ENCODE results near the gene FPR1. TPM values are rescaled to one million over a fixed set of nuclear protein-coding genes. Genes with fewer than 3 reads are reported as not detected.

FPR1 gene
- total and polyA plus RNA-seq, 3 experiments from 2014 or later, result not detected

- Histone ChIP-seq H3K4me3 (ENCODE audit: low read length) (no peak overlapping the region), H3K4me1 (ENCODE audit: insufficient read depth, low read length) (no peaks in the 10 kb centered on the region), H3K27me3 (ENCODE audit: insufficient read depth, low read length, poor library complexity, severe bottlenecking) (no peaks in the 10 kb centered on the region), H3K27ac (ENCODE audit: low read depth, low read length) (no peak overlapping the region), H3K9me3 (ENCODE audit: low read length) (no peaks in the 10 kb centered on the region), H3K36me3 (ENCODE audit: insufficient read depth, low read length) (no peaks in the 10 kb centered on the region)
- H3K36me3 Mint-ChIP-seq, result no peaks in the 10 kb centered on the region
- DNase-seq, result no peak
- no peak overlapping the region for H3K4me3 Mint-ChIP-seq
- H3K9me3 Mint-ChIP-seq, result peaks cover 0 to 21% (median 7%) of the 10 kb centered on the region in 5 donors
- peaks cover 22 to 49% of the 10 kb centered on the region in 2 donors for H3K27me3 Mint-ChIP-seq
- ChIA-PET POLR2A (no interaction called here), CTCF (no interaction called here)
- peaks cover 0 to under 1% (median 0%) of the 10 kb centered on the region in 3 donors for H3K4me1 Mint-ChIP-seq
- H3K27ac Mint-ChIP-seq, result no peak overlapping the region
These were observed 21.3 kb upstream of the FPR1 start for GRCh38 chr19:51772977-51773376.

- Histone ChIP-seq H3K27ac (ENCODE audit: low read depth, low read length) (no peak overlapping the region), H3K9me3 (ENCODE audit: low read length) (no peaks in the 10 kb centered on the region), H3K4me3 (ENCODE audit: low read length) (no peak overlapping the region), H3K36me3 (ENCODE audit: insufficient read depth, low read length) (no peaks in the 10 kb centered on the region), H3K4me1 (ENCODE audit: insufficient read depth, low read length) (no peaks in the 10 kb centered on the region), H3K27me3 (ENCODE audit: insufficient read depth, low read length, poor library complexity, severe bottlenecking) (no peaks in the 10 kb centered on the region)
- Mint-ChIP-seq H3K36me3 (no peaks in the 10 kb centered on the region), H3K4me1 (no peaks in the 10 kb centered on the region), H3K9me3 (peaks cover 0 to 19% (median 6%) of the 10 kb centered on the region in 5 donors), H3K27me3 (peaks cover 14 to 41% of the 10 kb centered on the region in 2 donors), H3K27ac (no peak overlapping the region), H3K4me3 (no peak overlapping the region)
- DNase-seq, result no peak
- ChIA-PET POLR2A (no interaction called here), CTCF (no interaction called here)
These were observed 19.9 kb upstream of the FPR1 start for GRCh38 chr19:51771376-51772130.

GRCh38 chr19:51766461-51766860 is 14.8 kb upstream of the FPR1 start:
- Histone ChIP-seq H3K36me3 (ENCODE audit: insufficient read depth, low read length) (no peaks in the 10 kb centered on the region), H3K27ac (ENCODE audit: low read depth, low read length) (no peak overlapping the region), H3K9me3 (ENCODE audit: low read length) (no peaks in the 10 kb centered on the region), H3K27me3 (ENCODE audit: insufficient read depth, low read length, poor library complexity, severe bottlenecking) (no peaks in the 10 kb centered on the region), H3K4me1 (ENCODE audit: insufficient read depth, low read length) (no peaks in the 10 kb centered on the region), H3K4me3 (ENCODE audit: low read length) (no peak overlapping the region)
- Mint-ChIP-seq H3K9me3 (peaks cover 5 to 21% (median 10%) of the 10 kb centered on the region in 5 donors), H3K36me3 (peaks cover 0 to 3% (median 0%) of the 10 kb centered on the region in 3 donors), H3K27ac (no peak overlapping the region), H3K4me3 (no peak overlapping the region), H3K27me3 (peaks cover 12 to 40% of the 10 kb centered on the region in 2 donors), H3K4me1 (no peaks in the 10 kb centered on the region)
- ChIA-PET POLR2A (no interaction called here), CTCF (no interaction called here)
- DNase-seq, result no peak

- H3K4me3 Mint-ChIP-seq, result no peak overlapping the region
- ChIA-PET CTCF (no interaction called here), POLR2A (no interaction called here)
- Histone ChIP-seq H3K4me1 (ENCODE audit: insufficient read depth, low read length) (no peaks in the 10 kb centered on the region), H3K4me3 (ENCODE audit: low read length) (no peak overlapping the region), H3K36me3 (ENCODE audit: insufficient read depth, low read length) (no peaks in the 10 kb centered on the region), H3K9me3 (ENCODE audit: low read length) (no peaks in the 10 kb centered on the region), H3K27me3 (ENCODE audit: insufficient read depth, low read length, poor library complexity, severe bottlenecking) (no peaks in the 10 kb centered on the region), H3K27ac (ENCODE audit: low read depth, low read length) (no peak overlapping the region)
- no peaks in the 10 kb centered on the region for H3K4me1 Mint-ChIP-seq
- DNase-seq, result no peak
- peaks cover 12 to 35% of the 10 kb centered on the region in 2 donors for H3K27me3 Mint-ChIP-seq
- H3K9me3 Mint-ChIP-seq, result peaks cover 5 to 24% (median 10%) of the 10 kb centered on the region in 5 donors
- no peak overlapping the region for H3K27ac Mint-ChIP-seq
- H3K36me3 Mint-ChIP-seq, result peaks cover 0 to 3% (median 0%) of the 10 kb centered on the region in 3 donors
These were observed 13.4 kb upstream of the FPR1 start for GRCh38 chr19:51765086-51765485.

- H3K4me3 ChIP-seq (ENCODE audit: low read length), result no peak overlapping the region
- H3K4me1 Mint-ChIP-seq, result no peaks in the 10 kb centered on the region
These were observed 10.0 kb upstream of the FPR1 start for GRCh38 chr19:51761696-51762095.

GRCh38 chr19:51760697-51761356 is 9.1 kb upstream of the FPR1 start, which contains the start of gene FPR2:
TSS of gene FPR2 (plus strand) at chr19:51761180. CDS start at chr19:51768659, 7,479 bp downstream.
- no peaks in the 10 kb centered on the region for H3K9me3 ChIP-seq (ENCODE audit: low read length)
- Mint-ChIP-seq H3K27me3 (peaks cover 12 to 34% of the 10 kb centered on the region in 2 donors), H3K27ac (no peak within 1 kb of the TSS), H3K9me3 (peaks cover 11 to 26% (median 20%) of the 10 kb centered on the region in 5 donors), H3K36me3 (peaks cover 0 to 3% (median 0%) of the 10 kb centered on the region in 3 donors), H3K4me1 (no peaks in the 10 kb centered on the region), H3K4me3 (no peak within 1 kb of the TSS)
- ChIA-PET CTCF (no interaction called here), POLR2A (no interaction called here)
- no peak within 1 kb of the TSS for H3K27ac ChIP-seq (ENCODE audit: low read depth, low read length)
- no peaks in the 10 kb centered on the region for H3K36me3 ChIP-seq (ENCODE audit: insufficient read depth, low read length)
- H3K4me3 ChIP-seq (ENCODE audit: low read length), result no peak within 1 kb of the TSS
- no peaks in the 10 kb centered on the region for H3K4me1 ChIP-seq (ENCODE audit: insufficient read depth, low read length)
- DNase-seq, result no peak
- no peaks in the 10 kb centered on the region for H3K27me3 ChIP-seq (ENCODE audit: insufficient read depth, low read length, poor library complexity, severe bottlenecking)

More at GRCh38 chr19:51761696-51762095, 10.0 kb upstream of the FPR1 start:
- DNase-seq, result no peak
- no peaks in the 10 kb centered on the region for H3K4me1 ChIP-seq (ENCODE audit: insufficient read depth, low read length)
- no peak overlapping the region for H3K27ac Mint-ChIP-seq
- ChIA-PET POLR2A (no interaction called here), CTCF (no interaction called here)
- no peaks in the 10 kb centered on the region for H3K27me3 ChIP-seq (ENCODE audit: insufficient read depth, low read length, poor library complexity, severe bottlenecking)
- peaks cover 10 to 38% of the 10 kb centered on the region in 2 donors for H3K27me3 Mint-ChIP-seq
- H3K9me3 Mint-ChIP-seq, result peaks cover 10 to 23% (median 20%) of the 10 kb centered on the region in 5 donors
- no peaks in the 10 kb centered on the region for H3K36me3 ChIP-seq (ENCODE audit: insufficient read depth, low read length)
- H3K36me3 Mint-ChIP-seq, result peaks cover 0 to 3% (median 0%) of the 10 kb centered on the region in 3 donors
- H3K27ac ChIP-seq (ENCODE audit: low read depth, low read length), result no peak overlapping the region
- H3K4me3 Mint-ChIP-seq, result no peak overlapping the region
- no peaks in the 10 kb centered on the region for H3K9me3 ChIP-seq (ENCODE audit: low read length)

- Histone ChIP-seq H3K27ac (ENCODE audit: low read depth, low read length) (no peak overlapping the region), H3K4me1 (ENCODE audit: insufficient read depth, low read length) (no peaks in the 10 kb centered on the region), H3K27me3 (ENCODE audit: insufficient read depth, low read length, poor library complexity, severe bottlenecking) (no peaks in the 10 kb centered on the region), H3K9me3 (ENCODE audit: low read length) (no peaks in the 10 kb centered on the region), H3K4me3 (ENCODE audit: low read length) (no peak overlapping the region), H3K36me3 (ENCODE audit: insufficient read depth, low read length) (no peaks in the 10 kb centered on the region)
- Mint-ChIP-seq H3K9me3 (peaks cover 6 to 18% (median 10%) of the 10 kb centered on the region in 5 donors), H3K27ac (no peak overlapping the region), H3K4me3 (no peak overlapping the region), H3K27me3 (peaks cover 8 to 9% of the 10 kb centered on the region in 2 donors), H3K4me1 (no peaks in the 10 kb centered on the region), H3K36me3 (peaks cover 0 to 5% (median 0%) of the 10 kb centered on the region in 3 donors)
- CTCF ChIA-PET, result no interaction called here
- no peak for DNase-seq
- POLR2A ChIA-PET, result no interaction called here
These were observed 3.9 kb upstream of the FPR1 start for GRCh38 chr19:51755571-51755970.

GRCh38 chr19:51754770-51755169 is 3.1 kb upstream of the FPR1 start:
- Mint-ChIP-seq H3K9me3 (peaks cover 5 to 14% (median 8%) of the 10 kb centered on the region in 5 donors), H3K36me3 (peaks cover 0 to 5% (median 0%) of the 10 kb centered on the region in 3 donors), H3K27ac (no peak overlapping the region), H3K4me3 (no peak overlapping the region), H3K27me3 (peaks cover 8 to 9% of the 10 kb centered on the region in 2 donors), H3K4me1 (no peaks in the 10 kb centered on the region)
- no peaks in the 10 kb centered on the region for H3K27me3 ChIP-seq (ENCODE audit: insufficient read depth, low read length, poor library complexity, severe bottlenecking)
- POLR2A ChIA-PET, result interaction anchor here (0.5 kb wide), 1 partner anchor 1409 kb away, joined by 6 read pairs; no protein-coding TSS in a partner anchor
- no peaks in the 10 kb centered on the region for H3K4me1 ChIP-seq (ENCODE audit: insufficient read depth, low read length)
- no peaks in the 10 kb centered on the region for H3K9me3 ChIP-seq (ENCODE audit: low read length)
- no peak for DNase-seq
- H3K4me3 ChIP-seq (ENCODE audit: low read length), result no peak overlapping the region
- H3K36me3 ChIP-seq (ENCODE audit: insufficient read depth, low read length), result no peaks in the 10 kb centered on the region
- CTCF ChIA-PET, result no interaction called here
- H3K27ac ChIP-seq (ENCODE audit: low read depth, low read length), result no peak overlapping the region

All from CD8-positive, alpha-beta memory T cell (primary cell).